A673 (cell line): ENCODE data around the gene ASCL2. TPM values are rescaled to one million over a fixed set of nuclear protein-coding genes. Genes with fewer than 3 reads are reported as not detected.

Source experiments
- BruUV-seq: library from RNA; stranded (reverse); fragments of 400-500 nt; replicated peaks from 2 replicates; lab custom pipeline; 2021; lab: Mats Ljungman, UMichigan
- CTCF ChIA-PET: fragments of 300-600 bp; sonication (Branson Sonifier 250); formaldehyde crosslinking; loops from one replicate; lab custom pipeline; 2022; ENCODE audit warnings: antibody characterized with exemption; lab: Charles Lee
- POLR2A ChIA-PET: fragments of 300-600 bp; sonication (Branson Sonifier 250); formaldehyde crosslinking; loops from one replicate; lab custom pipeline; 2022; ENCODE audit warnings: antibody characterized with exemption; ENCODE audit not compliant: low non-redundant PET; lab: Charles Lee
- DNase-seq: peaks from one replicate; pipeline ENCODE4 v3.0.0-alpha.2; 2015; ENCODE audit warnings: low spot score
- H3K27ac ChIP-seq: fragments of 200-600 bp; sonication (generic); 2 replicates; pipeline ENCODE4 v1.5.1; 2016; ENCODE audit warnings: mixed run types, low read depth, mild to moderate bottlenecking, mixed read lengths, antibody characterized with exemption, low read length; ENCODE audit not compliant: poor library complexity, severe bottlenecking
- H3K27me3 ChIP-seq: fragments of 200-600 bp; sonication (generic); replicated peaks from 2 replicates; pipeline ENCODE4 v1.6.1; 2017; ENCODE audit warnings: mixed run types, low read depth, mild to moderate bottlenecking, mixed read lengths, antibody characterized with exemption, low read length; ENCODE audit not compliant: insufficient read depth, poor library complexity
- H3K36me3 ChIP-seq: fragments of 200-600 bp; sonication (generic); 2 replicates; pipeline ENCODE4 v1.6.1; 2016; ENCODE audit warnings: mixed run types, mild to moderate bottlenecking, mixed read lengths, antibody characterized with exemption, low read length; ENCODE audit not compliant: insufficient read depth, poor library complexity, severe bottlenecking
- H3K4me1 ChIP-seq: fragments of 200-600 bp; sonication (generic); 2 replicates; pipeline ENCODE4 v1.6.1; 2017; ENCODE audit warnings: mixed run types, mild to moderate bottlenecking, mixed read lengths, antibody characterized with exemption, low read length; ENCODE audit not compliant: insufficient read depth, poor library complexity, severe bottlenecking
- H3K4me3 ChIP-seq: fragments of 200-600 bp; sonication (generic); 2 replicates; pipeline ENCODE4 v1.5.1; 2016; ENCODE audit warnings: low read depth, mixed run types, mild to moderate bottlenecking, mixed read lengths, low read length; ENCODE audit not compliant: poor library complexity, severe bottlenecking
- H3K9me3 ChIP-seq: fragments of 200-600 bp; sonication (generic); 2 replicates; pipeline ENCODE4 v1.6.1; 2016; ENCODE audit warnings: mixed run types, low read depth, mild to moderate bottlenecking, mixed read lengths, antibody characterized with exemption, low read length; ENCODE audit not compliant: poor library complexity, severe bottlenecking
- CTCF ChIP-seq: fragments of 300-800, 200-600 bp; sonication (generic); conservative IDR thresholded peaks from 2 replicates; pipeline ENCODE4 v1.5.1; 2017; ENCODE audit warnings: low read depth, mild to moderate bottlenecking, antibody characterized with exemption, low read length, moderate library complexity, mixed read lengths
- EZH2 ChIP-seq: fragments of 200-600 bp; sonication (generic); IDR thresholded peaks from 2 replicates; pipeline ENCODE4 v1.6.1; 2017; ENCODE audit warnings: borderline replicate concordance, low read depth, mild to moderate bottlenecking, mixed read lengths, antibody characterized with exemption, low read length; ENCODE audit not compliant: poor library complexity, severe bottlenecking
- intact Hi-C: fragments of 100-400 bp; cut with micrococcal nuclease; formaldehyde crosslinking; loops from one replicate; pipeline ENCODE4 v1.10.0; 2022; ENCODE audit not compliant: unreplicated experiment
- total RNA-seq: library from RNA; stranded (reverse); gene quantifications from 2 replicates; pipeline ENCODE4 v1.2.3, GENCODE V29; 2021

ASCL2 gene
- total RNA-seq, 1 experiment from 2014 or later, result not detected

GRCh38 chr11:2235588-2236326 is 34.6 kb downstream of the ASCL2 start:
- CTCF ChIA-PET, result no interaction called here
- no peak overlapping the region for H3K4me3 ChIP-seq
- no peaks in the 10 kb centered on the region for H3K36me3 ChIP-seq
- TF ChIP-seq CTCF, result no peak
- TF ChIP-seq EZH2, result no peak
- no peak overlapping the region for H3K27ac ChIP-seq
- DNase-seq, result no peak
- POLR2A ChIA-PET, result no interaction called here
- H3K27me3 ChIP-seq, result peaks cover 6% of the 10 kb centered on the region
- BruUV-seq, result no TSS peak
- no peaks in the 10 kb centered on the region for H3K9me3 ChIP-seq
- H3K4me1 ChIP-seq, result no peaks in the 10 kb centered on the region
- intact Hi-C loops, result no loop called here

DNA sequence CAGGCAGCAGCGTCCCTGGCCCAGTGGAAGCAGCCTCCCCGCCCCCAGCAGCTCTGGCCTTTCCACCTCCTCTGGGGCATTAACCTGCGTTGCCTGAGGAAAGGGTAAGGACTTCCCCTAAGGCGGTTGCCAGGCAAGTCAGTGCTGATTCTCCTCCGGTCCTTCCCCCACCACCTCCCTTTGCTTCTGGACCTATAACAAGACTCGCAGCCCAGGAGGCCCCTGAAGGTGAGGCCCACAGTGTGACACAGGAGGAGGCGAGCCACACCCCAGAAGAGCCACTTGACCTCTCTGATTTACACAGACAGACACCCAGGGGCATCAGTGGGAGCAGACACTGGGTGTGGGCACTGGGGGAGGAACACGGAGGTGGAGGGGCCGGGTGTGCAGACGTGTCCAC is 35.4 kb downstream of the ASCL2 start:
- Histone ChIP-seq H3K27me3 (peaks cover 6% of the 10 kb centered on the region), H3K36me3 (no peaks in the 10 kb centered on the region), H3K9me3 (peaks cover 4% of the 10 kb centered on the region), H3K27ac (no peak overlapping the region), H3K4me3 (no peak overlapping the region), H3K4me1 (no peaks in the 10 kb centered on the region)
- BruUV-seq, result no TSS peak
- no peak for DNase-seq
- POLR2A ChIA-PET, result no interaction called here
- intact Hi-C loops, result no loop called here
- TF ChIP-seq CTCF, result no peak
- no peak for TF ChIP-seq EZH2
- CTCF ChIA-PET, result no interaction called here

DNA sequence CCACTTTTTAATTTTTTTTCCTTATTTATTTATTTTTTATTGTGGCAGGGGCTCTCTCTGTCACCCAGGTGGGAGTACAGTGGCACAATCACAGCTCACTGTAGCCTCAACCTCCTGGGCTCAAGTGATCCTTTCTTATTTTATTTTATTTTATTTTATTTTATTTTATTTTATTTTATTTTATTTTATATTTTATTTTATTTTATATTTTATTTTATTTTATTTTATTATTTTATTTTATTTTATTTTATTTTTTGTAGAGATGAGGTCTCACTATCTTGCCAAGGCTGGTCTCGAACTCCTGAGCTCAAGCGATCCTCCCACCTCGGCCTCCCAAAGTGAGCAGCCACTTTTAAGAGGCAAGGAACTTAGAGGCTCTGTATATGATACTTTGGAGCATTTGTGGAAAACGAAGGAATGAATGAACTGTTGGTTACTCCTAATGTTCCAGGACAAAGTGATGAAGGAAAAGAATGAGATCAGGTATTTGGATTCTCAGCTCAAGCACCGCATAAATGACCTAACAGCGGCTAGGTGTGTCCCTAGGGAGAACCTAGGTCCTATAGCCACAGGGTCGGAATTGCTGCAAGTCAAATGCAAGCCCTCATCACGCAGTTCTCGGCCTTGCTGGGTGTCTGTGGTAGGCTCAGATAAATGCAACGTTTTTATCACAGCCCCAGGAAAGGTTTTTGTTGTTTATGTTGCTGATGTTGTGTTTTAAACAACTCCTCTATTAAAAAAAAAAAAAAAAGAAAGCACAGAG is 36.5 kb downstream of the ASCL2 start:
- Histone ChIP-seq H3K4me3 (no peak overlapping the region), H3K27me3 (peaks cover 6% of the 10 kb centered on the region), H3K4me1 (no peaks in the 10 kb centered on the region), H3K36me3 (no peaks in the 10 kb centered on the region), H3K27ac (no peak overlapping the region), H3K9me3 (peaks cover 6% of the 10 kb centered on the region)
- BruUV-seq, result no TSS peak
- ChIA-PET POLR2A (no interaction called here), CTCF (no interaction called here)
- intact Hi-C loops, result no loop called here
- DNase-seq, result no peak
- no peak for TF ChIP-seq CTCF
- TF ChIP-seq EZH2, result no peak
